ENCODE data around the gene SH3RF2. TPM values are rescaled to one million over a fixed set of nuclear protein-coding genes. Genes with fewer than 3 reads are reported as not detected.

Gene SH3RF2
- total and polyA plus RNA-seq, 2 donors (not counting 3 experiments of a cell fraction or from before 2014, with no cell fraction given): 0.54 to 0.84 TPM

- intact Hi-C loops (cut with micrococcal nuclease): no loop called here
- Histone ChIP-seq H3K4me1 (ENCODE audit: control insufficient read depth, extremely low read depth, insufficient read depth, low read length) (no peaks in the 10 kb centered on the region), H3K4me2 (ENCODE audit: insufficient read depth, low read length) (no peak overlapping the region), H3K4me3 (replicated peaks in 1 of 3; ENCODE audit: insufficient read depth in 1 of 3, low read depth in 1 of 3, low read length in 3 of 3) (no peak overlapping the region), H3K9me3 (replicated peaks; ENCODE audit: control insufficient read depth, insufficient read depth, low read length) (no peaks in the 10 kb centered on the region), H2AFZ (ENCODE audit: low read depth, low read length) (no peak overlapping the region), H3K36me3 (ENCODE audit: control insufficient read depth in 2 of 2, extremely low read depth in 1 of 2, insufficient read depth in 2 of 2, low read length in 2 of 2) (no peaks in the 10 kb centered on the region), H3K79me2 (ENCODE audit: control insufficient read depth, insufficient read depth, low read length) (no peaks in the 10 kb centered on the region), H3K27me3 (ENCODE audit: control insufficient read depth in 2 of 2, insufficient read depth in 2 of 2, low read length in 2 of 2) (no peaks in the 10 kb centered on the region), H3K9me1 (replicated peaks; ENCODE audit: control insufficient read depth, extremely low read depth, insufficient read depth, low read length) (no peaks in the 10 kb centered on the region), H3K9ac (replicated peaks; ENCODE audit: extremely low read depth, insufficient read depth, low read length) (no peak overlapping the region), H3K27ac (ENCODE audit: insufficient read depth, low read depth, low read length) (no peak overlapping the region), H4K20me1 (replicated peaks; ENCODE audit: control insufficient read depth, extremely low read depth, insufficient read depth, low read length) (no peaks in the 10 kb centered on the region)
- no TSS peak for BruUV-seq (replicated peaks)
- DNase-seq (ENCODE audit: low read depth, low spot score) (no peak), FAIRE-seq (no peak)
- dilution Hi-C loops (cut with MboI; ENCODE audit: extremely low pct_ligation_motif_present, low sequenced_read_pairs): no loop called here
- TF ChIP-seq POLR2A (IDR thresholded peaks at IDR 0.05; ENCODE audit: low read depth, low read length) (no peak), POLR2AphosphoS5 (IDR thresholded peaks at IDR 0.05; ENCODE audit: insufficient read depth, low read depth, low read length) (no peak), CTCF (IDR thresholded peaks at IDR 0.05; ENCODE audit: extremely low read depth in 1 of 2, insufficient read depth in 1 of 2, low read depth in 1 of 2, low read length in 2 of 2) (no peak), JUN (IDR thresholded peaks at IDR 0.05; ENCODE audit: borderline replicate concordance, insufficient read depth, insufficient read length, low read depth) (no peak), GATA2 (IDR thresholded peaks at IDR 0.05; ENCODE audit: insufficient read depth, insufficient read length, low read depth, low read length) (no peak), FOS (IDR thresholded peaks at IDR 0.05; ENCODE audit: borderline replicate concordance, insufficient read depth, low read length) (no peak), MAX (IDR thresholded peaks at IDR 0.05; ENCODE audit: insufficient read depth, insufficient read length) (no peak), EZH2 (IDR thresholded peaks at IDR 0.05; ENCODE audit: borderline replicate concordance, low read depth, low read length, severe bottlenecking) (no peak), MYC (IDR thresholded peaks at IDR 0.05; ENCODE audit: low read depth, low read length) (no peak)
- ChIA-PET CTCF (interaction anchor here (1.3 kb wide), 1 partner anchor 10 kb away, joined by 3 read pairs; no protein-coding TSS in a partner anchor), POLR2A (no interaction called here)
Observed at GRCh38 chr5:146015001-146015400, 78.6 kb downstream of the SH3RF2 start.
